Nephron (organoid): ENCODE data around the gene NUTM1.
"Not testable (repeated sequence)": the region's sequence is repeated elsewhere in the genome, so short reads cannot be mapped to it uniquely, and the experiment has no call there.

Experiments used
- H3K27ac Mint-ChIP-seq, 3 experiments: 2 replicates each; pipeline ENCODE4 v1.8.0; 2020; ENCODE audit warnings: mixed read lengths in 3 of 3, mild to moderate bottlenecking in 2 of 3, moderate library complexity in 1 of 3
- H3K27me3 Mint-ChIP-seq: 2 replicates; pipeline ENCODE4 v1.8.0; 2021; ENCODE audit warnings: low read depth, mild to moderate bottlenecking, moderate library complexity, mixed read lengths
- H3K36me3 Mint-ChIP-seq: 2 replicates; pipeline ENCODE4 v1.8.0; 2020; ENCODE audit warnings: low read depth, mixed read lengths
- H3K4me1 Mint-ChIP-seq: 2 replicates; pipeline ENCODE4 v1.8.0; 2020; ENCODE audit warnings: mixed read lengths
- H3K4me3 Mint-ChIP-seq, 3 experiments: 2 replicates each; pipeline ENCODE4 v1.8.0; 2020; ENCODE audit warnings: mild to moderate bottlenecking in 3 of 3, mixed read lengths in 3 of 3, moderate library complexity in 2 of 3
- H3K9me3 Mint-ChIP-seq: 2 replicates; pipeline ENCODE4 v1.8.0; 2020; ENCODE audit warnings: mixed read lengths

The NUTM1 gene

GRCh38 chr15:34403899-34404298 lies 60.8 kb downstream of the NUTM1 start:
- H3K4me3 Mint-ChIP-seq, H3K27me3 Mint-ChIP-seq, H3K27ac Mint-ChIP-seq, H3K36me3 Mint-ChIP-seq, H3K4me1 Mint-ChIP-seq, H3K9me3 Mint-ChIP-seq: not testable (repeated sequence)
